Smooth muscle cell (in vitro differentiated cells): Measurements from ENCODE around the gene GATM. TPM values are rescaled to one million over a fixed set of nuclear protein-coding genes. Genes with fewer than 3 reads are reported as not detected.

Experiments
- DNase-seq: peaks from one replicate; lab custom pipeline; 2025; ENCODE audit not compliant: unreplicated experiment; lab: John Stamatoyannopoulos, UW
- H2AFZ ChIP-seq: fragments of 200-600 bp; sonication (generic); 2 replicates; pipeline ENCODE4 v1.6.0; 2016; ENCODE audit warnings: antibody characterized with exemption, low read depth, mild to moderate bottlenecking
- H3F3A ChIP-seq: fragments of 200-600 bp; sonication (generic); 2 replicates; pipeline ENCODE4 v1.6.0; 2017; ENCODE audit warnings: antibody characterized with exemption, low read depth
- H3K27ac ChIP-seq: fragments of 200-600 bp; sonication (generic); 2 replicates; pipeline ENCODE4 v1.5.1; 2016; ENCODE audit warnings: low read depth, mild to moderate bottlenecking
- H3K27me3 ChIP-seq: fragments of 200-600 bp; sonication (generic); 2 replicates; pipeline ENCODE4 v1.6.1; 2016; ENCODE audit warnings: low read depth, mild to moderate bottlenecking
- H3K36me3 ChIP-seq: fragments of 200-600 bp; sonication (generic); 2 replicates; pipeline ENCODE4 v1.5.1; 2016; ENCODE audit warnings: low read depth
- H3K4me1 ChIP-seq: fragments of 200-600 bp; sonication (generic); 2 replicates; pipeline ENCODE4 v1.5.1; 2016; ENCODE audit warnings: low read depth
- H3K4me2 ChIP-seq: fragments of 200-600 bp; sonication (generic); 2 replicates; pipeline ENCODE4 v1.6.0; 2016; ENCODE audit warnings: mild to moderate bottlenecking
- H3K4me3 ChIP-seq: fragments of 200-600 bp; sonication (generic); 2 replicates; pipeline ENCODE4 v1.5.1; 2016; ENCODE audit warnings: mild to moderate bottlenecking
- H3K79me2 ChIP-seq: fragments of 200-600 bp; sonication (generic); 2 replicates; pipeline ENCODE4 v1.6.0; 2016; ENCODE audit warnings: low read depth, mild to moderate bottlenecking
- H3K9ac ChIP-seq: fragments of 200-600 bp; sonication (generic); 2 replicates; pipeline ENCODE4 v1.6.0; 2016; ENCODE audit warnings: low read depth
- H3K9me3 ChIP-seq: fragments of 200-600 bp; sonication (generic); replicated peaks from 2 replicates; pipeline ENCODE4 v1.5.1; 2016; ENCODE audit warnings: low read depth
- H4K20me1 ChIP-seq: fragments of 200-600 bp; sonication (generic); 2 replicates; pipeline ENCODE4 v1.6.0; 2016; ENCODE audit warnings: low read depth
- CTCF ChIP-seq: fragments of 200-600 bp; sonication (generic); IDR thresholded peaks from 2 replicates; pipeline ENCODE4 v1.5.1; 2017; ENCODE audit warnings: borderline replicate concordance, mild to moderate bottlenecking, antibody characterized with exemption; ENCODE audit not compliant: insufficient read depth, poor library complexity, severe bottlenecking
- WGBS: methylation state at CpG from one replicate; pipeline ENCODE4 v1.1.7; 2016; ENCODE audit warnings: low lambda C conversion rate; 5-methylcytosine and 5-hydroxymethylcytosine counted together
- polyA plus RNA-seq: library from polyadenylated mRNA; unstranded; fragments of >200 nt; fragmentation: Nextera tagmentation; extraction: Ambion mirVana; gene quantifications from 2 replicates; pipeline ENCODE4 v1.2.1, GENCODE V29; 2016
- total RNA-seq: library from RNA; depleted of rRNA; stranded (reverse); fragments of >200 nt; gene quantifications from 2 replicates; pipeline ENCODE4 v1.2.3, GENCODE V29; 2014

The GATM gene
- total and polyA plus RNA-seq, 2 experiments from 2014 or later: 1.1 TPM

GRCh38 chr15:45376300-45376928 is 1.9 kb downstream of the GATM start:
- WGBS: 60% methylated on average over 11 of the region's 11 CpGs
- Histone ChIP-seq H3K79me2 (no peaks in the 10 kb centered on the region), H3K27ac (no peak overlapping the region), H3K27me3 (peaks cover 64% of the 10 kb centered on the region), H4K20me1 (no peaks in the 10 kb centered on the region), H3K4me2 (no peak overlapping the region), H3K9me3 (no peaks in the 10 kb centered on the region), H3F3A (peaks cover 2% of the 10 kb centered on the region), H3K4me1 (peaks cover 12% of the 10 kb centered on the region), H3K9ac (no peak overlapping the region), H2AFZ (no peak overlapping the region), H3K36me3 (no peaks in the 10 kb centered on the region), H3K4me3 (peak overlapping the region; percentile 13)
- DNase-seq: no peak
- TF ChIP-seq CTCF: no peak

- DNase-seq: no peak
- H2AFZ ChIP-seq: no peak overlapping the region
- H3K79me2 ChIP-seq: no peaks in the 10 kb centered on the region
- no peak overlapping the region for H3K4me3 ChIP-seq
- peaks cover 58% of the 10 kb centered on the region for H3K27me3 ChIP-seq
- H4K20me1 ChIP-seq: no peaks in the 10 kb centered on the region
- no peaks in the 10 kb centered on the region for H3K9me3 ChIP-seq
- no peak overlapping the region for H3K4me2 ChIP-seq
- no peak for TF ChIP-seq CTCF
- no peak overlapping the region for H3K9ac ChIP-seq
- no peaks in the 10 kb centered on the region for H3K36me3 ChIP-seq
- peaks cover 12% of the 10 kb centered on the region for H3K4me1 ChIP-seq
- WGBS: 87% methylated on average over 3 of the region's 3 CpGs
- peaks cover 2% of the 10 kb centered on the region for H3F3A ChIP-seq
- H3K27ac ChIP-seq: no peak overlapping the region
These were observed 2.5 kb downstream of the GATM start for GRCh38 chr15:45375836-45376235.

GRCh38 chr15:45373976-45374375 is 4.4 kb downstream of the GATM start:
- Histone ChIP-seq H3K4me2 (no peak overlapping the region), H3K36me3 (no peaks in the 10 kb centered on the region), H3K27ac (no peak overlapping the region), H3K4me1 (peaks cover 12% of the 10 kb centered on the region), H4K20me1 (no peaks in the 10 kb centered on the region), H3K79me2 (no peaks in the 10 kb centered on the region), H3K9me3 (no peaks in the 10 kb centered on the region), H2AFZ (no peak overlapping the region), H3K9ac (no peak overlapping the region), H3K27me3 (peaks cover 45% of the 10 kb centered on the region), H3F3A (peaks cover 2% of the 10 kb centered on the region), H3K4me3 (no peak overlapping the region)
- DNase-seq: no peak
- no peak for TF ChIP-seq CTCF
- WGBS: 85% methylated on average over 2 of the region's 2 CpGs
